ENCODE results near the gene UBFD1.
"Not testable (repeated sequence)": the region's sequence is repeated elsewhere in the genome, so short reads cannot be mapped to it uniquely, and the experiment has no call there.

The UBFD1 gene

GRCh38 chr16:23527961-23528643 is 29.4 kb upstream of the UBFD1 start:
- no peak for DNase-seq

DNA sequence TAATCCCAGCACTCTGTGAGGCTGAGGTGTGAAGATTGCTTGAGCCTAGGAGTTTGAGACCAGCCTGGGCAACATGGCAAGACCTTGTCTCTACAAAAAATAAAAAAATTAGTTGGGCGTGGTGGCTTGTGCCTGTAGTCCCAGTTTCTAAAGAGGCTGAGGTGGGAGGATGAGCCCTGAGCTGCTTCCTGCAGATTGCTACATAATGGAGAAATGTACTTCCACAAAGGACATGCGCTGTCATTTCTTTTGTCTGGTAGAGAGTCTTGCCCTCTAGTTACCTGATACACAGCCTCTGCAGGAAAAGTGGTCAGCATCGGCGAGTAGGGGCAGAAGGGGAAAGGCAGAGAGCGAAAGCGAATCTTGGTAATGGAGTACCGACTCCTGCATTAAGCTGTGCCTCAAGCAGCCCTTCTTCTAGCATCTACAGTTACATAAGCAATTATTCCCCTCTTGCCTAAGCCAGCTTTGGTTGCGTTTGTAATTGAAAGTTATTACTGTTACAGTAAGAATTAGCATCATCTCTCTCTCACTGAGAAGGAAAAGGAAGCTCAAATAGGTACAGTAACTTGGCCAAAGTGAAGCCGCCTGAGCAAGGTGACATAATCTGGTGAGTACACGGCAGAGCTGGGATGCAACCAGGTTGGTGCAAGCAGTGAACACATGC is 28.8 kb upstream of the UBFD1 start:
- DNase-seq = no peak

DNA sequence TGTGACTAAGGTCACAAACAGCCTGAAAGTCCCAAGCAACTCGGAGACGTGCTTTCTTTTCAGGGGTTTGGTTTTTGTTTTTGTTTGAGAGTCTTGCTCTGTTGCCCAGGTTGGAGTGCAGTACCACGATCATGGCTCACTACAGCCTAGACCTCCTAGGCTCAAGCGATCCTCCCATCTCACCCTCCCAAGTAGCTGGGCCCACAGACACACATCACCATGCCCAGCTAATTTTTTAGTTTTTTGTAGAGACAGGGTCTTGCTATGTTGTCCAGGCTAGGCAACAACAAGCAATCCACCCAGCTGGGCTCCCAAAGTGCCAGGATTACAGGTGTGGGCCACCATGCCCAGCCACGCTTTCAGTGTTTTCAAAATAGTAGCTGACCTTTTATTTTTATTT is 27.5 kb upstream of the UBFD1 start:
- DNase-seq = no peak

GRCh38 chr16:23532448-23532847 is 25.1 kb upstream of the UBFD1 start:
- no peak for DNase-seq

DNA sequence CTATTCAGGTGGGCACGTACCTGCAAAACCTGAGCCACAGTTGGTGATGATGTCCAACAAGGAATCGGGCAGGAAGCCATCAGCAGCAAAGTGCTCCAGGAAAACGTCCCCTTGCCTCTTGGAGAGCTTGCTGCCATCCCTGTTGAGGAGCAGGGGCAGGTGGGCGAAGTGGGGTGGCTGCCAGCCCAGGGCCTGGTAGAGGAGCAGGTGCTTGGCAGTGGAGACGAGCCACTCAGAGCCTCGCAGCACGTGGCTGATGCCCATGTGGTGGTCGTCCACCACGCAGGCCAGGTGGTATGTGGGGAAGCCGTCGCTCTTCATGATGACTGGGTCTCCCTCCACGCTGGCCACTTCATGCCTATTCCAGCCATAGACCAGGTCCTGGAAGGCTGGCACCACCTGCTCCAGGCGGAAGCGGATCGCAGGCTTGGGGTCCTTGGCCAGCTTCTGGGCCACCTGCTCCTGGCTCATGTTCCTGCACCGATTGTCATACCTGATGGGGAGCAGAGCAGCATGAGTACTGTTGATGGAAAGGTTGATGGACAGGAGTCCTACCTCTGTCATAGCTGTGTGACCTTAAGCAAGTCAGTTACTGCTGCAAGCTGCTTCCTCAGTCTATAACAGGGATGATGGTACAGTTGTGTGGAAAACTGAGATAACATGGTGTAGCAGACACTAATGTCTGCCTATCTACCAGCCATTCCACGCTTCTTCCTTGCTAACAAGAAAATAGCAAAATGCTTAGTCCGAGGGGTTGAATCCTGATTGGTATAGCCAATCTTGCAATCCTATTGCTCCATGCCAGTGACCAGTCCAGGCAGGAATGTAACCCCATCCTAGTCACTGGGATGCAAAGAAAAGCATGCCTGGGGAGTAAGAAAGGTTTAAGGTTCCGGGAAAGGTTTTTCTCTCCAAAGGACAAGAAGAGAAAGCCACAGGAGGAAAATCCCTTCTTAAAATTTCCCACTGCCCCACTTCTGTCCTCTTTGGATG is 22.4 kb upstream of the UBFD1 start:
- no peak for DNase-seq

- no peak for DNase-seq
Observed at GRCh38 chr16:23535901-23536300, 21.6 kb upstream of the UBFD1 start.

DNA sequence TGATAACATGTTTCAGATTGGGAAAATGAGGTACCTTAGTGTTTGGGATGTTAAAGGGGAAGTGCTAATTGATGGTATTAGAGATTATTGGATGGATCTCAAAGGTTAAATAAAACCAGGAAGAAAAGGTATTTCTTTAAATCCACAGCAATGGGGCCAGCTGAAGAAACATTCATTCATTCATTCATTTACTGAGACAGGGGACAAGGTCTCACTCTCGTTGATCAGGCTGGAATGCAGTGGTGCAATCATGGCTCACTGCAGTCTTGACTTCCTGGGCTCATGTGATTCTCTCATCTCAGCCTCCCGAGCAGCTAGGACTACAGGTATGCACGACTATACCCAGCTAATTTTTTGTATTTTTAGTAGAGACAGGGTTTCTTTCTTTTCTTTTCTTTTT is 20.1 kb upstream of the UBFD1 start:
- DNase-seq = no peak

DNA sequence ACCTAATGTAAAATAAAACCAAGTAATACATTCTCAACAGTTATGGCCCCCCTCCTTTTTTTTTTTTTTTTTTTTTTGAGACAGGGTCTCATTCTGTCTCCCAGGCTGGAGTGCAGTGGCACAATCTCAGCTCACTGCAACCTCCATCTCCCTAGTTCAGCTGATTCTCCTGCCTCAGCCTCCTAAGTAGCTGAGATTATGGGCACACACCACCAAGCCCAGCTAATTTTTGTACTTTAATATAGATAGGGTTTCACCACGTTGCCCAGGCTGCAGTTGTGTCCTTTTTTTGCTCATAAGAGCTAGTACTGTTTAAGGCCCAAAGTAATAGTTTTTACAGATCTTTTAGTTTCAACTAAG is 18.6 kb upstream of the UBFD1 start:
- no peak for DNase-seq

- DNase-seq = no peak
Observed at GRCh38 chr16:23539984-23540816, 17.3 kb upstream of the UBFD1 start.

DNA sequence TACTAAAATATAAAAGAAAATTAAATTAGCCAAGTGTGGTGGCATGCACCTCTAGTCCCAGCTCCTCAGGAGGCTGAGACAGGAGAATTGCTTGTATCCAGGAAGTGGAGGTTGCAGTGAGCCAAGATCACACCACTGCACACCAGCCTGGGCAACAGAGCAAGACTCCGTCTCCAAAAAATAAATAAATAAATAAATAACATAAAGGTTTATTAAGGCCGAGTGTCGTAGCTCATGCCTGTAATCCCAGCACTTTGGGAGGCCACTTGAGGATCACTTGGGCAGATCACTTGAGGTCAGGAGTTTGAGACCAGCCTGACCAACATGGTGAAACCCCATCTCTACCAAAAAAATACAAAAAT is 16.7 kb upstream of the UBFD1 start:
- not testable (repeated sequence) for DNase-seq

GRCh38 chr16:23544436-23544835 is 13.1 kb upstream of the UBFD1 start:
- no peak for DNase-seq

DNA sequence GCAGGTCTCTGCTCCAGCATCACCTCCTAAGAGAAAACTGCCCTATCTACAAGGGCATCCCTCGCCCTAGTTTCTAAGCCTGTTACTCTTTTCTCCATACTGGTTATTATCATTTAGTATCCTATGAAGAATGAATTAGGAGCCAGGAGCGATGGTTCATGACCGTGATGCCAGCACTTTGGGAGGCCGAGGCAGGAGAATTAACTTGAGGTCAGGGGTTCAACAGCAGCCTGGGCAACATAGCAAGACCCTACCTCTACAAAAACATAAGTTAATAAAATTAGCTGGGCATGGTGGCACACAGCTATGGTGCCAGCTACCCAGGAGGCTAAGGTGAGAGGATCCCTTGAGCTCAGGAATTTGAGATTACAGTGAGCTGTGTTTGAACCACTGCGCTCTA is 7.6 kb upstream of the UBFD1 start:
- no peak for DNase-seq

DNA sequence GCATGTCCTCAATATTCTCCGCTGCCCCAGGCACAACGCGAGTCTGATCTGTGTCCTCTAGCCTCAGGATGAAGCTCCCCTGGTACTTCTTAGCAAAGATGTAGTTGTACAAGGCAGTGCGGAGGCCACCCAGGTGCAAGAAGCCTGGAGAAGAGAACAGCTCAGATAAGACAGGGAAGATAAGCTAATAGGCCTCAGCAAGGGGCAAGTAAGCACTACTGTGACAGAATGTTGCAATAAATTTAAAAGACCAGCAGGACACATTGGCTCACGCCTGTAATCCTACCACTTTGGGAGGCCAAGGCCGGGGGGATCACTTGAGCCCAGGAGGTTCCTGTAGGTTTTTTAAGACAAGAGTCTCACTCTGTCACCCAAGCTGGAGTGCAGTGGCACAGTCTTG is 5.4 kb upstream of the UBFD1 start:
- no peak for DNase-seq

GRCh38 chr16:23554536-23554935 is 3.0 kb upstream of the UBFD1 start:
- no peak for DNase-seq

GRCh38 chr16:23557779-23558702 is 514 bp downstream of the UBFD1 start:
- DNase-seq = peak in 1 of 2 experiments; percentile 6

- no peak for DNase-seq
Observed at GRCh38 chr16:23561586-23561985, 4.1 kb downstream of the UBFD1 start.

DNA sequence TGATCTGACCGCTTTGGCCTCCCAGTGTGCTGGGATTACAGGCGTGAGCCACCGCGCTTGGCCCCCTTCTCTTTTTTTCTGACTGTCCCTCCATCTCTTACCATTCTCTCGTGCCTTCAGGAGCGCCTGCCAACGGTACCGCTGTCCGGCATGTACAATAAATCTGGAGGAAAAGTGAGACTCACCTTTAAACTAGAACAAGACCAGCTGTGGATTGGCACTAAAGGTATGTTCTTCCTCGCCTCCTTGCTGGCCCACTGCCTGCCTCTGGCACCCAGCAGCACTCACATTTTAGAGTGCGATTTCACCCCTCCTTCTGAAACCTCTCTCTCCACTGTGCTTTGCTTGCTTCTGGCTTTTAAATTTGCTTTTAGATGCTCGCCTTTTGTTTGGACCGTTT is 5.0 kb downstream of the UBFD1 start:
- DNase-seq = no peak

- no peak for DNase-seq
Observed at GRCh38 chr16:23563186-23563585, 5.7 kb downstream of the UBFD1 start.

- no peak for DNase-seq
Observed at GRCh38 chr16:23564575-23565363, 7.2 kb downstream of the UBFD1 start.

- DNase-seq = no peak
Observed at GRCh38 chr16:23566724-23567123, 9.2 kb downstream of the UBFD1 start.

DNA sequence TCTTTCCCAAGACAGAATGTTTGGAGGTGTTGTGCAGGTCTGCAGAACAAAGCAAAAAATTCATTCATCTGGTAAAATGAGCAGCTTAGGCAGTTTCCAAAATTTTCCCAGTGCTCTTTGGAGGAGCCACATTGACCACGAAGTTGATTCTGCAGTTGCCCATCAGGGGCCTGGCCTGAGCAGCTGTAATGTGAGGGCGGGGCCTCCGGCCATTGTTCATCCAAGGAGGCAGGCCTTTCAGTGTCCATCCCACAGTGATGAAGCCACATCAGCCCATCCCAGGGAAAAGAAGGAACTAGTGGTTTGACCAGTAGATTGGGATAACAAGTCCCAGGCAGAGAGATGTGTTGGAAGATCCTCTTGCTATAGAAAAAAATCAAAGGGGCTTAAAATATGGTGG is 10.1 kb downstream of the UBFD1 start:
- DNase-seq = no peak

Data from activated CD4-positive, alpha-beta T cell treated with anti-CD3 and anti-CD28 coated beads, Interleukin-2, amount 50 U/mL, for 4 hours (primary cell).